Lower lobe of right lung (tissue), 2 donors: ENCODE results near the gene QRICH1. TPM values are rescaled to one million over a fixed set of nuclear protein-coding genes. Genes with fewer than 3 reads are reported as not detected.
A peak's percentile ranks its signal among the peaks of the same experiment; 100 is the strongest.

Experiments used
- ATAC-seq, 2 donors: fragments of 200-7000 bp; cut with Tn5 transposase; one replicate each; pipeline ENCODE4 v1.9.1; 2020 to 2022; ENCODE audit warnings: mild to moderate bottlenecking in 2 of 2, moderate library complexity in 2 of 2
- DNase-seq: peaks from one replicate; pipeline ENCODE4 v3.0.0-alpha.2; 2020
- H3K27ac ChIP-seq: fragments of 200-600 bp; one replicate; pipeline ENCODE4 v1.8.0; 2022
- H3K27me3 ChIP-seq: fragments of 200-600 bp; one replicate; pipeline ENCODE4 v1.8.0; 2022; ENCODE audit warnings: low read depth
- H3K36me3 ChIP-seq: fragments of 200-600 bp; one replicate; pipeline ENCODE4 v1.8.0; 2022; ENCODE audit warnings: mild to moderate bottlenecking
- H3K4me1 ChIP-seq: fragments of 200-600 bp; one replicate; pipeline ENCODE4 v1.8.0; 2022
- H3K4me3 ChIP-seq: fragments of 200-600 bp; one replicate; pipeline ENCODE4 v1.8.0; 2022; ENCODE audit warnings: mild to moderate bottlenecking
- H3K9me3 ChIP-seq: fragments of 200-600 bp; one replicate; pipeline ENCODE4 v1.8.0; 2022
- intact Hi-C: fragments of 100-400 bp; cut with DNase I; formaldehyde crosslinking; loops from one replicate; pipeline ENCODE4 v1.11.0; 2022
- total RNA-seq: library from RNA; stranded (reverse); fragmentation: NEBNext Ultra II Directional; extraction: Animal tissue kit (Norgen Biotek cat#: 25700); gene quantifications from one replicate; pipeline ENCODE4 v1.2.1, GENCODE V29; 2021
- TF ChIP-seq, protein P1 (sequence below): fragments of 200-600 bp; IDR thresholded peaks from one replicate; pipeline ENCODE4 v1.8.0; 2022; ENCODE audit warnings: antibody characterized with exemption, mild to moderate bottlenecking
- donor health status: DM: no; HTN: yes; CAD: no; lungs with severe emphysema.

Gene QRICH1
- total RNA-seq, 1 donor from 2014 or later = 85.4 TPM

DNA sequence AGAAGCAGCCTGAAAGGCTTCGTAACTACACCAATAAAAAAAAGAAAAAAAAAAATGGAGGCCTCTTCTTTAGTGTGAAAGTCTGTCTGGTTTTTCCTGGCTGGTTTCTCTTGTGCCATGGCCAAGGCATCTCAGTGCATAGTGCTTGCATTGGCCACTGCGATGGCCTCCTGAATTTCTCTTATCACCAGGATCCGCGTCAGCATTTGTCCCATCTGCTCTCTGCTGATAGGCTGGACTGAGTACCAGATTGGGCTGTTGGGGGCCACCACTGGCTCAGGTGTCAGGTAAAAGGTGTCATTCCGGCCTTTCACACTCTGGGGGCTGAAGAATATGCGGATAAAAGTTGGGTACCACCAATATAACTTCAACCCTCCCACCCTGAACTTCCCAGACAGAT lies 63.5 kb downstream of the QRICH1 start:
- H3K27me3 ChIP-seq = no peaks in the 10 kb centered on the region
- H3K9me3 ChIP-seq = no peaks in the 10 kb centered on the region
- peaks cover 18% of the 10 kb centered on the region for H3K4me1 ChIP-seq
- H3K36me3 ChIP-seq = peaks cover 73% of the 10 kb centered on the region
- TF ChIP-seq, protein P1, sequence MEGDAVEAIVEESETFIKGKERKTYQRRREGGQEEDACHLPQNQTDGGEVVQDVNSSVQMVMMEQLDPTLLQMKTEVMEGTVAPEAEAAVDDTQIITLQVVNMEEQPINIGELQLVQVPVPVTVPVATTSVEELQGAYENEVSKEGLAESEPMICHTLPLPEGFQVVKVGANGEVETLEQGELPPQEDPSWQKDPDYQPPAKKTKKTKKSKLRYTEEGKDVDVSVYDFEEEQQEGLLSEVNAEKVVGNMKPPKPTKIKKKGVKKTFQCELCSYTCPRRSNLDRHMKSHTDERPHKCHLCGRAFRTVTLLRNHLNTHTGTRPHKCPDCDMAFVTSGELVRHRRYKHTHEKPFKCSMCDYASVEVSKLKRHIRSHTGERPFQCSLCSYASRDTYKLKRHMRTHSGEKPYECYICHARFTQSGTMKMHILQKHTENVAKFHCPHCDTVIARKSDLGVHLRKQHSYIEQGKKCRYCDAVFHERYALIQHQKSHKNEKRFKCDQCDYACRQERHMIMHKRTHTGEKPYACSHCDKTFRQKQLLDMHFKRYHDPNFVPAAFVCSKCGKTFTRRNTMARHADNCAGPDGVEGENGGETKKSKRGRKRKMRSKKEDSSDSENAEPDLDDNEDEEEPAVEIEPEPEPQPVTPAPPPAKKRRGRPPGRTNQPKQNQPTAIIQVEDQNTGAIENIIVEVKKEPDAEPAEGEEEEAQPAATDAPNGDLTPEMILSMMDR = no peak
- no peak overlapping the region for H3K27ac ChIP-seq
- ATAC-seq = no peak
- intact Hi-C loops = no loop called here
- DNase-seq = no peak
- H3K4me3 ChIP-seq = no peak overlapping the region

DNA sequence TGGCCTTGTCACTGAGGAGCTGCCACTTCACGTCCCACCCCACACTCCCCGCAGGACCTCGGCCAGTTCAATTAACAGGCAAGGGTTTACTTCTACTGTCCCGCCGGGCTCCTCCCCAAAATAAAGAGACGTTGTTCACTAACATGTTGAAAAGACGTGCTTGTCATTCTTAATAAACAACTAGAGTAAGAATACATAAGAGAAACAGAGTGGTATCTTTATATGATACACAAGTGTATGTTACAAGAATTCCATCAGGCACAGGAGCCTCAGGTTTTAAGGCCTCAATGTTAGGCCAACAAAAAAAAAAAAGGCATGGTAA lies 64.3 kb downstream of the QRICH1 start:
- Histone ChIP-seq H3K27me3 (no peaks in the 10 kb centered on the region), H3K4me3 (peak overlapping the region; percentile 72), H3K9me3 (no peaks in the 10 kb centered on the region), H3K27ac (peak overlapping the region; percentile 91), H3K4me1 (peaks cover 14% of the 10 kb centered on the region), H3K36me3 (peaks cover 73% of the 10 kb centered on the region)
- DNase-seq (no peak), ATAC-seq (no peak)
- TF ChIP-seq, protein P1 = no peak
- intact Hi-C loops = no loop called here

DNA sequence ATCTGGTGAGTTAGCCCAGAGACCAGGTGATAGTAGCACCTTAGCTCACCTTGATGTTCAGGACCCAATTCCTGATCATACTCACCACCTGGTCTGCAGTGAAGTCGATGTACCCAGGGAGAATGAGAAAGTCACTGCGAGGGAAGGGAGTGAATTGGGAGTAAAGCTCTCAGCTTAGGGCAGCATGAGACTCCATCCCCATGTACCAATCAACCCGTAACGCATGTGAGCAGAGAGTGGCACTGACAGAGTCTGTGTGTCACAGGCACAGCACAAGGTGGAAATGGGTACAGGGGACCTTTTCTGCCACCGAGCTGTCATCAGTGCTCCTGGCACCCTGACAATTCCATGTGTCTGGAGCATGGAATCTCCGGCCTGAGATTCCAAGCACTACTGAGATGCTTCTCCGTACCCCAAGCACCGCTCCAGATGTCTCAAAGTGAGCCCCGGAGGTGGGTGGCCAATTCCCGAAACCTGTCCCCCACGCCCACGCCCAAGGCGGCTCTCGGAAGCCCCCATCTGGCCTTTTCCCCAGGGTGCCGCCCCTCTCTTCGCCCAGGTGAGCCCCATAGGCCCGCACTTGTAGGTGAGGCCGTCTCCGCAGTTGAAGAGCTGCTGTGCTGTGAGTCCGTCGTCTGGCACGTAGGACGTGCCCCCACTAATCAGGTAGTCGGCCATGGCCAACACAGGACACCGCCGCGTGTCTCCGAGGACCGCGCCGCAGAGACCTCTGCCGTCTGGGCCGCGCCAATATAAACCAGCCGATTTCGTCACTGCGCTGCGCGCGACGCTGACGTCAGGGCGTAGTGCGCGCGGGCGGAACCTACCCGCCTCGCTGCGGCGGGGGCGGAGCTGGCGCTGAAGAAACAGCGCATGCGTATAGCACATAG lies 65.0 kb downstream of the QRICH1 start, which contains the start of gene IMPDH2:
Gene IMPDH2 (minus strand): TSS at position 726 of the 890 bp plus-strand sequence. CDS start 48 bp downstream, at position 678.
- Histone ChIP-seq H3K27ac (peak within 1 kb of the TSS; percentile 91), H3K27me3 (no peaks in the 10 kb centered on the region), H3K36me3 (peaks cover 73% of the 10 kb centered on the region), H3K9me3 (no peaks in the 10 kb centered on the region), H3K4me3 (peak within 1 kb of the TSS; percentile 72), H3K4me1 (peaks cover 19% of the 10 kb centered on the region)
- DNase-seq (peak; percentile 95), ATAC-seq (peak; percentile 96 to 98)
- intact Hi-C loops = no loop called here
- TF ChIP-seq, protein P1 = peak; percentile 18

DNA sequence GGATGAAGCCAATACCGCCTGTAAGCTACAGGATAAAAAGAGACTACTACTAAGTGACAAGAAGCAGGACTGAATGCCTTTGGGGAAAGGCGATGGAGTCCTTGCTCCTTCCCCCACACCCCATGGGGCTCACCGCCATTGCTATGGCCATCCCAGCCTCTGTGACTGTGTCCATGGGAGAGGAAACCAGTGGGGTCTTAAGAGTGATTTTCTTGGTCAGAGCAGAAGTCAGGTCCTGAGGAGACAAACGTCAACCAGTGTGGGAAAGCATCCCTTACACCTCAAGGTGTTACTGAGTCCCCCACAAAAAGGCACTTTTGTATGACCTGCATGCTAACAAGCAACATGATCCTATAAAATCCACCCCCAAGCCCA lies 65.6 kb downstream of the QRICH1 start:
- H3K36me3 ChIP-seq = peaks cover 73% of the 10 kb centered on the region

DNA sequence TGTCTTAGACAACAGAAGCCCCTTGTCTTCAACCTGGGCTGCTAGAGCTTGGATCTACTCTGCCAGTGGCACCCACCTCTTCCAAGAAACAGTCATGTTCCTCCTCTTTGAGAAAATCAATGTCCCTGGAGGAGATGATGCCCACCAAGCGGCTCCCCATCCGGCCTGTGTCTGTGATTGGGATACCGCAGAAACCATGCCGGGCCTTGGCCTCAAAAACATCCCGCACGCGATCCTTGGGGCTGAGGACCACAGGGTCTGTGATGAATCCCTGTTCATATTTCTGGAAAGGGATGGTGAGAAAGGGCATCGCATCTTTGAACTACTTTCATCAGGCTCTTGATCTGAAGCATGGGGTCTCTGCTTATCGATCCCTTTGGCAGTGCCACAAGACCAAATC lies 66.2 kb downstream of the QRICH1 start:
- no peak overlapping the region for H3K4me3 ChIP-seq
- intact Hi-C loops = no loop called here
- TF ChIP-seq, protein P1 = no peak

More for the DNA sequence above, 65.6 kb downstream of the QRICH1 start:
- peak overlapping the region; percentile 91 for H3K27ac ChIP-seq
- no peak for ATAC-seq
- intact Hi-C loops = no loop called here
- no peaks in the 10 kb centered on the region for H3K27me3 ChIP-seq
- TF ChIP-seq, protein P1 = no peak
- peaks cover 21% of the 10 kb centered on the region for H3K4me1 ChIP-seq
- no peaks in the 10 kb centered on the region for H3K9me3 ChIP-seq
- peak overlapping the region; percentile 72 for H3K4me3 ChIP-seq
- DNase-seq = no peak

More for the DNA sequence above, 66.2 kb downstream of the QRICH1 start:
- no peaks in the 10 kb centered on the region for H3K27me3 ChIP-seq
- DNase-seq = no peak
- H3K36me3 ChIP-seq = peaks cover 72% of the 10 kb centered on the region
- H3K9me3 ChIP-seq = no peaks in the 10 kb centered on the region
- no peak for ATAC-seq
- H3K27ac ChIP-seq = no peak overlapping the region
- peaks cover 27% of the 10 kb centered on the region for H3K4me1 ChIP-seq
